Stimulated activated CD8-positive, alpha-beta memory T cell treated with anti-CD3 and anti-CD28 coated beads, Interleukin-4, amount 100 ng/mL, for 1 hour (primary cell): ENCODE measurements around the gene IARS1.

Source experiments
- DNase-seq, 2 donors: peaks; one replicate each; pipeline ENCODE4 v3.0.0-alpha.2; 2020; ENCODE audit warnings: low read depth in 2 of 2, low spot score in 1 of 2

The IARS1 gene

GRCh38 chr9:92295827-92296258 is 2.3 kb upstream of the IARS1 start:
- no peak for DNase-seq

GRCh38 chr9:92295240-92295790 is 1.8 kb upstream of the IARS1 start:
- no peak for DNase-seq

DNA sequence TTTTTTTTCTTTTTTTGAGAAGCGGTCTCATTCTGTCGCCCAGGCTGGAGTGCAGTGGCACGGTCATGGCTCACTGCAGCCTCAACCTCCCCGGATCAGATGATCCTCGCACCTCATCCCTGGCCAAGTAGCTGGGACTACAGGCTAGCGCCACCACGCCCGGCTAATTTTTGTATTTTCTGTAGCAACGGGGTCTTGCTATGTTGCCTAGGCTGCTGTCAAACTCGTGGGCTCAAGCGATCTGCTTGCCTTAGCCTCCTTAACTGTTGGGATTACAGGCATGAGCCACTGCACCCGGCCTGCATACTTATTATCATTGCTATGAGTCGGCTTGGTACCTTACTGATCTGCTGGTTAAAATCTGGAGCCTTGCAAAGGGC is 790 bp upstream of the IARS1 start:
- DNase-seq = no peak

- no peak for DNase-seq
These were observed 482 bp downstream of the IARS1 start for GRCh38 chr9:92293075-92293354.

DNA sequence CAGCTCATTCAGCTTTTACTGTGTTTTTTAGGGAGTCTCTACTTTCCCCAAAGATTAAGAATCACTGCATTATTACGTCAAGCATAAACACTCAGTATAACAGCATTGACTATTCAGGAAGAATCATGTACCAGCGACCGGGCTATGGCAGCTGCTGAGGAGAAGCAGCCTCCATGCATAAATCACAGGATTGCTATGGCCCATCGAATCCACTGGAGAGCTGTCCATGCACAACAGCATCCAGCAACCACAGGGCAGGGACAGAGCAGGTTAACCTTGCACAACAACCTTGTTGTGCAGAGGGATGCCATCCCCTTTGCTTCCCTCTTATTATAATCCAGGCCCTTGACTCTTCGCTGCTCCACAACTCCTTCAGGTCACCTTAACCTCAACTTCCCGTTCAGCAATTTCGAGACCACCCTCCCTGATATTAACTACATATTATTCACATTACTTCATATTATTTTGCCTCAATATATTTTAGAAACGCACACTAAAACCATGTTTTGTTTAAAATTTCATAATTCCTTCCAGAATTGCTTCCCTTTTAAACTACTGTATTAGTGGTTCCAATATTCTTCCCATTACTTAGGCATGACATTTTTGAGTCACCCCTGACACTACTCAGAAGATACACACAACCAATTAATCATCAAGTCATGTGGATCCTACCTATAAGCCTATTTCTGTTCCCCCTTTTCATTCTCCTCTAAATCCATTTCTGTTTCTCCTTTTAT is 991 bp downstream of the IARS1 start:
- no peak for DNase-seq

GRCh38 chr9:92291577-92291976 is 1.9 kb downstream of the IARS1 start:
- no peak for DNase-seq

DNA sequence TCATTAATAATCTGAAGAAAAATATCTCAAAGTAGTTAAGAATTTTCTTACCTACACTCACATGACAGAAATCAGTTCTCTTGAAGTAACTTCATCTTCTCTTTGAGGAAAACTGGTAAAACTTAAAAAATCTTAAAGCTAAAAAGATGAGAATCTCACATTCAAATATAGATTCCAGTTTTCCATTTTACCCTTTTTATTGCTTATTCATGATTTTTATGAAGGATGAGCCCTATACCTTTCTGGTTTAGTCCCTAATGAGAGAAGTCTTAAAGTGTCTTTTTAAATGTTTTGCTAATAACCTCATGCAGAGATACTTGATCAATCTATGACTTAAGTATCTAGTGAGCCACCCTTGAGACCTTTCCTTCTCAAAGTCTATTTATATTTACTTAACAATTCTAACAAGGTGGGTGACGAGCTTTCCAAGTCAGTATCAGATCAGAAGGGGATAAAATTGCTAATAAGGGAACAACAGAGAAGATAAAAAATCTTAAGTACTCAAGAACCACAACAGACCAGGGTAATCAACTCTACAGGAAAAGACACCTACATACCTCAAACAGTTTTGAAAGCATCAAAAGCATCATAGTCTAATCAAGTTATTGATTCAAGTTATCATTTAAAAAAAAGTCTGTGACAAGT is 2.6 kb downstream of the IARS1 start:
- DNase-seq = no peak

DNA sequence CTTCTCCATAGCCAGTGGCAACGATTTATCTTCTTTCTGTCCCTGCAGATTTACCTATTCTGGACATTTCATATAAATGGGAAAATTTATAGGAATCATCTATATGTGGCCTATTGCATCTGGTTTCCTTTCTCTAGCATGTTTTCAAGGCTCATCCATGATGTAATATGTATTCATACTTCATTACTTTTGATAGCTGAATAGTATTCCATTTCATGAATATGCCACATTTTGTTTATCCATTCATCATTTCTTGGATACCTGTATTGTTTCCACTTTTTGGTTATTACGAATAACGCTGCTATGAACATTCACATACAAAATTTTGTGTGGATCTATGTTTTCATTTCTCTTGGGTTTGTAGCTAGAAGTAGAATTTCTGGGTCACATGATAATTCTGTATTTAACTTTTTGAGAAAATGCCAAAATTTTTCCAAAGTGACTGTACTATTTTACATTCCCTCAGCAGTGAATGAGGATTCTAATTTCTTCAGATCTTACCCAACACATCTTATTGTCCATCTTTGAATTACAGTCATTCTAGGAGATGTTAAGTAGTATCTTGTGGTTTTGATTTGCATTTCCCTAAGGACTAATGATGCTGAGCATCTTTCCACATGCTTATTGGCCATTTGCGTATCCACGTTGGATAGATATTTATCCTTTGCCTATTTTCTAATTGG is 3.6 kb downstream of the IARS1 start:
- DNase-seq = no peak

- no peak for DNase-seq
These were observed 14.2 kb downstream of the IARS1 start for GRCh38 chr9:92279302-92279701.

- no peak for DNase-seq
These were observed 15.4 kb downstream of the IARS1 start for GRCh38 chr9:92278110-92278509.

DNA sequence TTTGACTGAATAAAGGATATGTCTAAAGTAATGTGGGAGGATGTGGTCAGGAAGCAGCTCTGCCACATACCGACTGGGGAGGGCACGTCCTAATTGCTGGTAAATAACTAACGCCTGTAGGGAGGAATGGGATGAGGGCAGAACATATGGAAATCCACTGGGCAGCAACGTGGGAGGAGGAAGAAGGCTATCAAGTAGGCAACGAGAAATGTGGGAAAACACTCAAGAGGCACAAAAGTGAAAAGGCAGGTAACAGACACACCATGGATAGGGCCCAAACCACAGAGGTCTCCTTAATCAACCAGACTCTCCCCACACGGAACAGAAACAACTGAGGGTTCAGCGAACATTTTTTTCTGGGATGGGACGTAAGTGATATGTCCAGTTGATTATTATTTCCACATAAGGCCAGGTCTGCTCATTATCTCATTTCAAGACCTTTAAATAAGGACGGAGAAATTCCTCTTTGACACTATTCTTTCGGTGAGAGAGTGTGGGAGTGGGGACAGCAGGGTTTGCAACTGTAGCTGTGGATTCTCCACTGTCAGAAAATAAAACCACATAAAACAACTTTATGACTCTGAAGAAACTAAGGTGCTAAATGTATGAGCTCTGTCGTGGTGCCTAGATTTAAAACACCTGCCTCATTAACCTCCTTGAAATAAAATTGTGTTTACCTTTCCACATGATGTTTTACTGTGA is 17.0 kb downstream of the IARS1 start:
- DNase-seq = no peak

DNA sequence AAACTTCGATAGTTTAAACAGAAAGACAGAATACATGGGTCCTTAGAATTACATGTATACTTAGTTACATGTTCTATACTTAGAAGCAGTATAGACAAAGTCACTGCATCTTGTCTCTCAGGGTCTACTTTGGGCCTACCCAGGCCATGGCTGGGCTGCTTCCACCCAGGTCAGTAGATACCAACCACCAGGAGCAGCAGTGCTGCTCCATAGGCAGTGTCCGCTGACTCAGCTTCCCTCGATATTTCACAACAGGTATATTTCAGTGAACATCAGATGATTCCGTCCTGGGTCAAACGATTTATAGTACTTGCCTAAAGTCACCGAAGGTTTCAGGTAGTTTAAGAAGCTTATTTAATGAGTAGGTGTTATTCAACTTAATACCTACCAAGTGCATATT is 18.0 kb downstream of the IARS1 start:
- DNase-seq = no peak

DNA sequence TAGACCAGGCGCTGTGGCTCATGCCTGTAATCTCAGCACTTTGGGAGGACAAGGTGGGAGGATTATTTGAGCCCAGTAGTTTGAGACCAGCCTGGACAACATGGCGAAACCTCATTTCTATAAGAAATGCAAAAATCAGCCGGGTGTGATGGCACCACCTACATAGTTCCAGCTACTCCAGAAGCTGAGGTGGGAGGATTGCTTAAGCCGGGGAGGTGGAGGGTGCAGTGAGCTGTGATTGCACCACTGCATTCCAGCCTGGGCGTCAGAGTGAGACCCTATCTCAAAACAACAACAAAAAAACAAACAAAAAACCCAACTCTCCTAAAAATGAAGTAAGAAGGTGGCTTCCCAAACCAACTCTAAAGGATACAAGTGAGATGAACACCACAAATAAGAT is 23.0 kb downstream of the IARS1 start:
- DNase-seq = no peak

- DNase-seq = no peak
These were observed 27.0 kb downstream of the IARS1 start for GRCh38 chr9:92266486-92266885.

- DNase-seq = no peak
These were observed 28.3 kb downstream of the IARS1 start for GRCh38 chr9:92265154-92265553.

- no peak for DNase-seq
These were observed 30.4 kb downstream of the IARS1 start for GRCh38 chr9:92263131-92263530.

GRCh38 chr9:92257327-92257726 is 36.2 kb downstream of the IARS1 start:
- DNase-seq = no peak

- no peak for DNase-seq
These were observed 38.8 kb downstream of the IARS1 start for GRCh38 chr9:92254381-92255337.

- no peak for DNase-seq
These were observed 39.8 kb downstream of the IARS1 start for GRCh38 chr9:92253656-92254055.

DNA sequence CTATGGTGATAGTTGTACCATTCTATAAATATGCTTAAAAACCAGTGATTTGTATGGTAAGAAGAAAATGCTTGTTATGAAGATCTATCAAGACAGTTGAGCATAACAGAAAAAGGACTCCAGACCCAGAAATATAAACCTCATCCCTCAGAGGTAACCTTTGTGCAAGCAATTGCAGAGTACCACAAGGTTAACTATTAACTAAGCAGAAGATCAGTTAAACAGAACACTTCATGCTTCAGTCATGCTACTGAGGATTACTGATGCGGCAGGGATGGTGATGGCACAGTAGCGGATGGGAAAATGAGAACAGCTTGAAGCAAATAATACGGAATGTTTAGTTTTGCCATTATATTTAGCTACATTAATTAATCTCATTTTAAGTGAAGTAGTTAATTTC is 45.5 kb downstream of the IARS1 start:
- DNase-seq = no peak

DNA sequence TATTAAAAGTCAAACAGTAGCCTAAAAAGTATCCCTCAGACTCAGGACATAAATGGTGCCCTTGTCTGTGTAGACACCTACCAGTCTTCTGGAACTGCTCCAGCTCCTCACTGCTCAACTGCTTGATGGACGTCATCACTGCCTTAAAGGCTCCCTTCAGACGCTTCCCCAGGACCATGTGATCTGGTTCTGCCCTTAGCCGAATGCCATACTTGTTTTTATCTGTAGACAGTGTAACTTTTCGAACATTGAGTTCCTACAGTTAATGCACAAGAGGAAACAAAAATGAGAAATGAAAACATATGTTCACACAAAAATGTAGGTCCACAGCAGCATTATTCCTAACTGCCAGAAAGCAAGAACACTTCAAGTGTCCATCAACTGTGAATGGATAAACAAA is 46.2 kb downstream of the IARS1 start:
- no peak for DNase-seq
